DND-41 (cell line): ENCODE results near the gene PPP2CA.

Experiments
- CTCF ChIP-seq: IDR thresholded peaks from 2 replicates; pipeline ENCODE4 v1.5.1; 2012; ENCODE audit warnings: borderline replicate concordance, low read length, moderate library complexity, mild to moderate bottlenecking; ENCODE audit not compliant: poor library complexity, severe bottlenecking; ENCODE audit errors: extremely low read depth
- EZH2 ChIP-seq: IDR thresholded peaks from 3 replicates; pipeline ENCODE4 v1.6.1; 2012; ENCODE audit warnings: borderline replicate concordance, low read depth, mild to moderate bottlenecking, moderate library complexity, low read length, inconsistent platforms; ENCODE audit not compliant: severe bottlenecking

DNA sequence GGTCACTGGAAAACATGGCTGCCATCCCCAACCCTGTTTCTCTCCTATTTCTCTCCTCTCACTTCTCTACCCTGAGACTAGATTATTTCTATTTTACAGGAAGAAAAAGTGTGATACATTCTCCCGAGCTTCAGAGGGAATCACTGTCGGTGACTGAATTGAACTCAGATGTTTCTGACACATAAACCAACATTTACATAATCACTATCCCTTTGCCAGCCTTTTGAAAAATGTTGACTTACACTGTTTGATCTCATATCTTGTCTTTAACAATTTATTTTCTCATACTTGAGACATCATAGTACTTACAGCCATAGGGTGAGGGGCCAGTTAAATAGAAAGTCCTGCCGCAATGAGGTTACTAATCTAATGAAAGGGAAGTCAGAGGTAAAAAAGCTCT, 25.1 kb upstream of the PPP2CA start:
- no peak for TF ChIP-seq CTCF
- no peak for TF ChIP-seq EZH2
